OCI-LY1 (cell line): ENCODE results near the gene NLGN4Y.

Source experiments
- H2AFZ ChIP-seq: fragments of 200-600 bp; sonication (generic), shearing (Covaris generic); 2 replicates; pipeline ENCODE4 v1.6.0; 2014; ENCODE audit warnings: antibody characterized with exemption, mild to moderate bottlenecking, low read length
- H3F3A ChIP-seq: fragments of 200-600 bp; sonication (generic), shearing (Covaris generic); 2 replicates; pipeline ENCODE4 v1.6.0; 2014; ENCODE audit warnings: mild to moderate bottlenecking, antibody characterized with exemption, low read length, moderate library complexity; ENCODE audit not compliant: insufficient read depth
- H3K27ac ChIP-seq: fragments of 200-600 bp; sonication (generic); 2 replicates; pipeline ENCODE4 v1.5.1; 2014; ENCODE audit warnings: low read length, mixed run types, mild to moderate bottlenecking, low read depth; ENCODE audit not compliant: poor library complexity, severe bottlenecking
- H3K27me3 ChIP-seq: fragments of 200-600 bp; sonication (generic); 2 replicates; pipeline ENCODE4 v1.6.0; 2014; ENCODE audit warnings: antibody characterized with exemption, mild to moderate bottlenecking, low read length, moderate library complexity; ENCODE audit not compliant: insufficient read depth
- H3K36me3 ChIP-seq: fragments of 200-600 bp; sonication (generic); 2 replicates; pipeline ENCODE4 v1.6.1; 2014; ENCODE audit warnings: mild to moderate bottlenecking, antibody characterized with exemption, low read length, moderate library complexity, mixed read lengths; ENCODE audit not compliant: insufficient read depth
- H3K4me1 ChIP-seq: fragments of 200-600 bp; sonication (generic); 2 replicates; pipeline ENCODE4 v1.5.1; 2014; ENCODE audit warnings: mild to moderate bottlenecking, low read length, moderate library complexity; ENCODE audit not compliant: insufficient read depth, severe bottlenecking
- H3K4me2 ChIP-seq: fragments of 200-600 bp; sonication (generic), shearing (Covaris generic); 2 replicates; pipeline ENCODE4 v1.6.1; 2014; ENCODE audit warnings: low read length
- H3K4me3 ChIP-seq: fragments of 200-600 bp; sonication (generic); 2 replicates; pipeline ENCODE4 v1.5.1; 2014; ENCODE audit warnings: low read length, low read depth, mild to moderate bottlenecking, mixed read lengths; ENCODE audit not compliant: poor library complexity, severe bottlenecking
- H3K79me2 ChIP-seq: fragments of 200-600 bp; shearing (Covaris generic); 2 replicates; pipeline ENCODE4 v1.6.1; 2016; ENCODE audit warnings: mixed run types, low read length, mixed read lengths; ENCODE audit not compliant: insufficient read depth
- H3K9ac ChIP-seq: fragments of 200-600 bp; sonication (generic), shearing (Covaris generic); 2 replicates; pipeline ENCODE4 v1.6.1; 2014; ENCODE audit warnings: mild to moderate bottlenecking, low read length, mixed read lengths
- H3K9me2 ChIP-seq: fragments of 200-600 bp; sonication (generic), shearing (Covaris generic); 2 replicates; pipeline ENCODE4 v1.6.1; 2014; ENCODE audit warnings: low read depth, mild to moderate bottlenecking, low read length, mixed read lengths
- H3K9me3 ChIP-seq: fragments of 200-600 bp; shearing (Covaris generic); 2 replicates; pipeline ENCODE4 v1.6.1; 2014; ENCODE audit warnings: low read length, mixed read lengths
- H4K20me1 ChIP-seq: fragments of 200-600 bp; sonication (generic), shearing (Covaris generic); 2 replicates; pipeline ENCODE4 v1.6.0; 2016; ENCODE audit warnings: mild to moderate bottlenecking, low read length; ENCODE audit not compliant: insufficient read depth
- CTCF ChIP-seq: fragments of 200-600 bp; sonication (generic), shearing (Covaris generic); IDR thresholded peaks from 2 replicates; pipeline ENCODE4 v1.5.1; 2017; ENCODE audit warnings: mild to moderate bottlenecking, antibody characterized with exemption, low read length, moderate library complexity, mixed read lengths
- EZH2 ChIP-seq: fragments of 200-600 bp; sonication (generic), shearing (Covaris generic); IDR thresholded peaks from 2 replicates; pipeline ENCODE4 v1.8.0; 2017; ENCODE audit warnings: borderline replicate concordance, mixed run types, mild to moderate bottlenecking, antibody characterized with exemption, low read length, moderate library complexity, mixed read lengths

NLGN4Y gene

GRCh38 chrY:14498071-14498470, 26.3 kb upstream of the NLGN4Y start:
- Histone ChIP-seq H3K4me3 (no peak overlapping the region), H3K79me2 (no peaks in the 10 kb centered on the region), H3K9me3 (no peaks in the 10 kb centered on the region), H3K9ac (no peak overlapping the region), H3K9me2 (no peaks in the 10 kb centered on the region), H3F3A (no peaks in the 10 kb centered on the region), H3K27me3 (no peaks in the 10 kb centered on the region), H2AFZ (no peak overlapping the region), H3K4me1 (no peaks in the 10 kb centered on the region), H4K20me1 (no peaks in the 10 kb centered on the region), H3K4me2 (no peak overlapping the region), H3K27ac (no peak overlapping the region), H3K36me3 (no peaks in the 10 kb centered on the region)
- TF ChIP-seq CTCF: no peak
- no peak for TF ChIP-seq EZH2

GRCh38 chrY:14504592-14504991, 19.7 kb upstream of the NLGN4Y start:
- no peak overlapping the region for H3K4me3 ChIP-seq
- H3K27me3 ChIP-seq: no peaks in the 10 kb centered on the region
- H3K9ac ChIP-seq: no peak overlapping the region
- no peaks in the 10 kb centered on the region for H3F3A ChIP-seq
- H3K79me2 ChIP-seq: no peaks in the 10 kb centered on the region
- H3K4me2 ChIP-seq: no peak overlapping the region
- no peaks in the 10 kb centered on the region for H3K36me3 ChIP-seq
- no peak overlapping the region for H2AFZ ChIP-seq
- H3K27ac ChIP-seq: no peak overlapping the region
- no peaks in the 10 kb centered on the region for H3K4me1 ChIP-seq
- H3K9me3 ChIP-seq: no peaks in the 10 kb centered on the region
- TF ChIP-seq CTCF: no peak
- TF ChIP-seq EZH2: no peak
- H3K9me2 ChIP-seq: no peaks in the 10 kb centered on the region
- H4K20me1 ChIP-seq: no peaks in the 10 kb centered on the region

- Histone ChIP-seq H2AFZ (no peak overlapping the region), H3K79me2 (no peaks in the 10 kb centered on the region), H3K9ac (no peak overlapping the region), H3K9me3 (no peaks in the 10 kb centered on the region), H3K4me2 (no peak overlapping the region), H3K27ac (no peak overlapping the region), H3F3A (no peaks in the 10 kb centered on the region), H3K4me1 (no peaks in the 10 kb centered on the region), H3K27me3 (no peaks in the 10 kb centered on the region), H4K20me1 (no peaks in the 10 kb centered on the region), H3K4me3 (no peak overlapping the region), H3K9me2 (no peaks in the 10 kb centered on the region), H3K36me3 (no peaks in the 10 kb centered on the region)
- TF ChIP-seq EZH2 (no peak), CTCF (no peak)
These were observed 1.9 kb upstream of the NLGN4Y start for GRCh38 chrY:14522379-14522950.
